ENCODE data around the gene NECAP2. TPM values are rescaled to one million over a fixed set of nuclear protein-coding genes. Genes with fewer than 3 reads are reported as not detected.

The NECAP2 gene
- total and polyA plus RNA-seq, 10 of the 15 experiments (the other 5 are each of a cell fraction or from before 2014, with no cell fraction given), result 16.3 to 98.0 (median 57.4) TPM

- TF ChIP-seq IRF4 (IDR thresholded peaks at IDR 0.05; ENCODE audit: low read depth, low read length) (no peak), RELB (IDR thresholded peaks at IDR 0.05; ENCODE audit: low read depth) (no peak), FOXM1 (IDR thresholded peaks at IDR 0.05; ENCODE audit: low read depth, low read length) (no peak), RBBP5 (conservative IDR thresholded peaks at IDR 0.05) (no peak), FOS (IDR thresholded peaks at IDR 0.05; ENCODE audit: borderline replicate concordance, extremely low read depth, insufficient read length) (no peak), IRF3 (IDR thresholded peaks at IDR 0.05) (no peak), CTCF (IDR thresholded peaks at IDR 0.05 in 2 of 3, conservative IDR thresholded peaks at IDR 0.05 in 1 of 3; ENCODE audit: control insufficient read depth in 2 of 3, extremely low read depth in 1 of 3, insufficient read depth in 1 of 3, low read depth in 3 of 3, low read length in 3 of 3) (no peak), ZNF274 (IDR thresholded peaks at IDR 0.05; ENCODE audit: insufficient read depth, insufficient read length) (no peak), DPF2 (IDR thresholded peaks at IDR 0.05) (no peak), PAX8 (IDR thresholded peaks at IDR 0.05) (no peak), TAF1 (IDR thresholded peaks at IDR 0.05; ENCODE audit: borderline replicate concordance, low read depth, low read length) (no peak), PKNOX1 (IDR thresholded peaks at IDR 0.05) (no peak)
- TF ChIP-seq, protein P1, sequence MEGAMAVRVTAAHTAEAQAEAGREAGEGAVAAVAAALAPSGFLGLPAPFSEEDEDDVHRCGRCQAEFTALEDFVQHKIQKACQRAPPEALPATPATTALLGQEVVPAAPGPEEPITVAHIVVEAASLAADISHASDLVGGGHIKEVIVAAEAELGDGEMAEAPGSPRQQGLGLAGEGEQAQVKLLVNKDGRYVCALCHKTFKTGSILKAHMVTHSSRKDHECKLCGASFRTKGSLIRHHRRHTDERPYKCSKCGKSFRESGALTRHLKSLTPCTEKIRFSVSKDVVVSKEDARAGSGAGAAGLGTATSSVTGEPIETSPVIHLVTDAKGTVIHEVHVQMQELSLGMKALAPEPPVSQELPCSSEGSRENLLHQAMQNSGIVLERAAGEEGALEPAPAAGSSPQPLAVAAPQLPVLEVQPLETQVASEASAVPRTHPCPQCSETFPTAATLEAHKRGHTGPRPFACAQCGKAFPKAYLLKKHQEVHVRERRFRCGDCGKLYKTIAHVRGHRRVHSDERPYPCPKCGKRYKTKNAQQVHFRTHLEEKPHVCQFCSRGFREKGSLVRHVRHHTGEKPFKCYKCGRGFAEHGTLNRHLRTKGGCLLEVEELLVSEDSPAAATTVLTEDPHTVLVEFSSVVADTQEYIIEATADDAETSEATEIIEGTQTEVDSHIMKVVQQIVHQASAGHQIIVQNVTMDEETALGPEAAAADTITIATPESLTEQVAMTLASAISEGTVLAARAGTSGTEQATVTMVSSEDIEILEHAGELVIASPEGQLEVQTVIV (IDR thresholded peaks at IDR 0.05; ENCODE audit: borderline replicate concordance, partially characterized antibody), result no peak
- H3K4me1 ChIP-seq (ENCODE audit: control insufficient read depth, insufficient read depth, low read length), result peaks cover 37% of the 10 kb centered on the region
- FAIRE-seq, result no peak
- no peak for ATAC-seq
- ChIA-PET SMC1A (ENCODE audit: uncharacterized antibody, unreplicated experiment) (interaction anchor here (0.9 kb wide), 1 partner anchor 42 kb away, joined by 3 read pairs; no protein-coding TSS in a partner anchor), RAD21 (ENCODE audit: unreplicated experiment) (interaction anchor here (0.7 kb wide), 1 partner anchor 27 kb away, joined by 3 read pairs; no protein-coding TSS in a partner anchor), POLR2A (no interaction called here), CTCF (no interaction called here)
- intact Hi-C loops (cut with micrococcal nuclease; ENCODE audit: unreplicated experiment), result loop anchor here (10.0 kb wide), 1 partner anchor 507 kb away; no protein-coding TSS in a partner anchor
- H3K4me2 ChIP-seq (ENCODE audit: control insufficient read depth, insufficient read depth), result no peak overlapping the region
- no peak overlapping the region for H2AFZ ChIP-seq (ENCODE audit: control insufficient read depth, low read depth, low read length)
- no peak overlapping the region for H3K4me3 ChIP-seq
- H3K9ac ChIP-seq (ENCODE audit: control insufficient read depth, insufficient read depth, low read length), result no peak overlapping the region
- WGBS (ENCODE audit: insufficient coverage, insufficient replicate concordance, low lambda C conversion rate, missing lambda C conversion rate), result 100% methylated on average over 9 of the region's 9 CpGs
- H3K27me3 ChIP-seq (replicated peaks in 1 of 2; ENCODE audit: control insufficient read depth in 2 of 2, insufficient read depth in 2 of 2, low read length in 1 of 2), result no peaks in the 10 kb centered on the region
- H3K36me3 ChIP-seq (ENCODE audit: control insufficient read depth in 2 of 2, insufficient read depth in 2 of 2, low read length in 1 of 2), result peaks cover 22 to 33% of the 10 kb centered on the region in 2 experiments; a peak in 3 of 4 replicates
- peaks cover 32% of the 10 kb centered on the region for H3K79me2 ChIP-seq (ENCODE audit: control insufficient read depth, insufficient read depth, low read length)
- BruUV-seq (replicated peaks), result no TSS peak
- H3K9me3 ChIP-seq (replicated peaks; ENCODE audit: control insufficient read depth, insufficient read depth, low read length), result no peaks in the 10 kb centered on the region
- no peak overlapping the region for H3K27ac ChIP-seq (ENCODE audit: control insufficient read depth, insufficient read depth)
- in situ Hi-C loops (cut with MboI), result no loop called here
- DNase-seq (ENCODE audit: low read depth, low spot score), result no peak
- no peaks in the 10 kb centered on the region for H4K20me1 ChIP-seq (ENCODE audit: control insufficient read depth, insufficient read depth)
These were observed 7.1 kb downstream of the NECAP2 start for GRCh38 chr1:16447641-16448040.

Data from GM12878 (cell line).